Gastroesophageal sphincter (tissue), 3 donors: ENCODE data around the gene SRSF6.

Source experiments
- POLR2AphosphoS5 ChIP-seq: sonication (generic); formaldehyde crosslinking; IDR thresholded peaks from one replicate; pipeline ENCODE4 v1.6.1; 2017; ENCODE audit warnings: antibody characterized with exemption
- TF ChIP-seq, protein P1 (sequence below), 4 experiments: fragments of 200-600 bp in 2 of 4; fragments of 450-650 bp in 2 of 4; sonication (generic) in 1 of 4; IDR thresholded peaks; one replicate each; pipeline ENCODE4 v1.5.1; 2017 to 2019; ENCODE audit warnings: antibody characterized with exemption in 4 of 4, mild to moderate bottlenecking in 2 of 4, moderate library complexity in 2 of 4

DNA sequence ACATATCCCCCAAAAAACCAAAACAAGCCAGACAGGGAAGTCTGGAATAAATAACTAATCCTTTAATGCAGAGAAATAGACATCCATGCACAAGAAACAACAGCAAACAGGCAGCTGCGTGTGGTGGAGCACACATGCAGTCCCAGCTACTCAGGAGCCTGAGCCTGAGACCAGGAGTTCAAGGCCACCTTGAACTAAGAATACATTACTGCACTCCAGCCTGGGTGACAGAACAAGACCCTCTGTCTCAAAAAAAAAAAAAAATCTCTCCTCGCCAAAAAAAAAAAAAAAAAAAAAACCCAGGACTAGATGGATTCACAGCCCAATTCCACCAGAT is 48.2 kb upstream of the SRSF6 start:
- TF ChIP-seq, protein P1, sequence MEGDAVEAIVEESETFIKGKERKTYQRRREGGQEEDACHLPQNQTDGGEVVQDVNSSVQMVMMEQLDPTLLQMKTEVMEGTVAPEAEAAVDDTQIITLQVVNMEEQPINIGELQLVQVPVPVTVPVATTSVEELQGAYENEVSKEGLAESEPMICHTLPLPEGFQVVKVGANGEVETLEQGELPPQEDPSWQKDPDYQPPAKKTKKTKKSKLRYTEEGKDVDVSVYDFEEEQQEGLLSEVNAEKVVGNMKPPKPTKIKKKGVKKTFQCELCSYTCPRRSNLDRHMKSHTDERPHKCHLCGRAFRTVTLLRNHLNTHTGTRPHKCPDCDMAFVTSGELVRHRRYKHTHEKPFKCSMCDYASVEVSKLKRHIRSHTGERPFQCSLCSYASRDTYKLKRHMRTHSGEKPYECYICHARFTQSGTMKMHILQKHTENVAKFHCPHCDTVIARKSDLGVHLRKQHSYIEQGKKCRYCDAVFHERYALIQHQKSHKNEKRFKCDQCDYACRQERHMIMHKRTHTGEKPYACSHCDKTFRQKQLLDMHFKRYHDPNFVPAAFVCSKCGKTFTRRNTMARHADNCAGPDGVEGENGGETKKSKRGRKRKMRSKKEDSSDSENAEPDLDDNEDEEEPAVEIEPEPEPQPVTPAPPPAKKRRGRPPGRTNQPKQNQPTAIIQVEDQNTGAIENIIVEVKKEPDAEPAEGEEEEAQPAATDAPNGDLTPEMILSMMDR (IDR thresholded peaks at IDR 0.05) = no peak
- TF ChIP-seq POLR2AphosphoS5 = no peak
